MM.1S (cell line): Measurements from ENCODE around the gene SYNRG.

ENCODE experiments used
- EZH2 ChIP-seq: fragments of 300-600 bp; sonication (generic); optimal IDR thresholded peaks from 2 replicates; pipeline ENCODE3; 2017; ENCODE audit warnings: low read depth, mild to moderate bottlenecking, antibody characterized with exemption, low read length, mixed read lengths
- TF ChIP-seq, protein P1 (sequence below): fragments of 300-600 bp; sonication (generic); IDR thresholded peaks from 2 replicates; pipeline ENCODE4 v1.5.1; 2016; ENCODE audit warnings: antibody characterized with exemption, low read length, mixed read lengths

- TF ChIP-seq, protein P1, sequence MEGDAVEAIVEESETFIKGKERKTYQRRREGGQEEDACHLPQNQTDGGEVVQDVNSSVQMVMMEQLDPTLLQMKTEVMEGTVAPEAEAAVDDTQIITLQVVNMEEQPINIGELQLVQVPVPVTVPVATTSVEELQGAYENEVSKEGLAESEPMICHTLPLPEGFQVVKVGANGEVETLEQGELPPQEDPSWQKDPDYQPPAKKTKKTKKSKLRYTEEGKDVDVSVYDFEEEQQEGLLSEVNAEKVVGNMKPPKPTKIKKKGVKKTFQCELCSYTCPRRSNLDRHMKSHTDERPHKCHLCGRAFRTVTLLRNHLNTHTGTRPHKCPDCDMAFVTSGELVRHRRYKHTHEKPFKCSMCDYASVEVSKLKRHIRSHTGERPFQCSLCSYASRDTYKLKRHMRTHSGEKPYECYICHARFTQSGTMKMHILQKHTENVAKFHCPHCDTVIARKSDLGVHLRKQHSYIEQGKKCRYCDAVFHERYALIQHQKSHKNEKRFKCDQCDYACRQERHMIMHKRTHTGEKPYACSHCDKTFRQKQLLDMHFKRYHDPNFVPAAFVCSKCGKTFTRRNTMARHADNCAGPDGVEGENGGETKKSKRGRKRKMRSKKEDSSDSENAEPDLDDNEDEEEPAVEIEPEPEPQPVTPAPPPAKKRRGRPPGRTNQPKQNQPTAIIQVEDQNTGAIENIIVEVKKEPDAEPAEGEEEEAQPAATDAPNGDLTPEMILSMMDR: no peak
- no peak for TF ChIP-seq EZH2
Observed at GRCh38 chr17:37574427-37574826, 34.8 kb downstream of the SYNRG start.
